WTC11 (cell line): ENCODE results near the gene CENPV. TPM values are rescaled to one million over a fixed set of nuclear protein-coding genes. Genes with fewer than 3 reads are reported as not detected.
A peak's percentile ranks its signal among the peaks of the same experiment; 100 is the strongest.

Experiments
- ATAC-seq: fragments of 200-7000 bp; cut with Tn5 transposase; 2 replicates; pipeline ENCODE4 v1.10.0; 2021; ENCODE audit warnings: mild to moderate bottlenecking, moderate library complexity
- CTCF ChIA-PET: fragments of 300-600 bp; sonication (Branson Sonifier 250); formaldehyde crosslinking; loops from one replicate; lab custom pipeline; 2021; ENCODE audit warnings: antibody characterized with exemption; lab: Charles Lee
- POLR2A ChIA-PET: fragments of 350-600 bp; sonication (Branson Sonifier 250); formaldehyde crosslinking; loops from one replicate; lab custom pipeline; 2021; ENCODE audit warnings: antibody characterized with exemption; lab: Charles Lee
- DNase-seq: peaks from one replicate; pipeline ENCODE4 v3.0.0; 2021; ENCODE audit warnings: low spot score
- H3K27ac Mint-ChIP-seq: 2 replicates; pipeline ENCODE4 v1.8.0; 2021; ENCODE audit warnings: mixed read lengths
- H3K27me3 Mint-ChIP-seq: 2 replicates; pipeline ENCODE4 v1.8.0; 2021; ENCODE audit warnings: low read depth, mild to moderate bottlenecking, moderate library complexity, mixed read lengths
- H3K36me3 Mint-ChIP-seq: 2 replicates; pipeline ENCODE4 v1.8.0; 2021; ENCODE audit warnings: mixed read lengths
- H3K4me1 Mint-ChIP-seq: 2 replicates; pipeline ENCODE4 v1.8.0; 2022; ENCODE audit warnings: mixed read lengths
- H3K4me3 Mint-ChIP-seq: 2 replicates; pipeline ENCODE4 v1.8.0; 2021; ENCODE audit warnings: mild to moderate bottlenecking, moderate library complexity, mixed read lengths
- H3K9me3 Mint-ChIP-seq: 2 replicates; pipeline ENCODE4 v1.8.0; 2021; ENCODE audit warnings: mixed read lengths
- ATF6 ChIP-seq: sonication (generic); formaldehyde crosslinking; IDR thresholded peaks from 2 replicates; pipeline ENCODE4 v1.8.1; 2023; ENCODE audit warnings: mild to moderate bottlenecking, missing genetic modification reagents
- CBFB ChIP-seq: sonication (generic); formaldehyde crosslinking; IDR thresholded peaks from 2 replicates; pipeline ENCODE4 v1.8.1; 2022; ENCODE audit warnings: mild to moderate bottlenecking, low read depth, missing genetic modification reagents
- EMX1 ChIP-seq: fragments of 250-450 bp; sonication (Bioruptor Pico); IDR thresholded peaks from 2 replicates; pipeline ENCODE4 v1.8.0; 2021; ENCODE audit warnings: mild to moderate bottlenecking
- ESRRA ChIP-seq: sonication (generic); formaldehyde crosslinking; IDR thresholded peaks from 2 replicates; pipeline ENCODE4 v1.8.1; 2022; ENCODE audit warnings: mild to moderate bottlenecking, missing genetic modification reagents, borderline replicate concordance
- JAZF1 ChIP-seq: fragments of 250-450 bp; sonication (Bioruptor Pico); IDR thresholded peaks from 2 replicates; pipeline ENCODE4 v1.9.0; 2021; ENCODE audit warnings: moderate library complexity, mild to moderate bottlenecking, inconsistent platforms
- KAT7 ChIP-seq: sonication (generic); formaldehyde crosslinking; IDR thresholded peaks from 2 replicates; pipeline ENCODE4 v1.8.1; 2023; ENCODE audit warnings: missing genetic modification reagents, mild to moderate bottlenecking, borderline replicate concordance
- MLX ChIP-seq: sonication (generic); formaldehyde crosslinking; IDR thresholded peaks from 2 replicates; pipeline ENCODE4 v1.8.1; 2023; ENCODE audit warnings: mild to moderate bottlenecking, missing genetic modification reagents, moderate library complexity
- MXD4 ChIP-seq: fragments of 250-450 bp; sonication (Bioruptor Pico); IDR thresholded peaks from 2 replicates; pipeline ENCODE4 v1.8.0; 2021; ENCODE audit warnings: mild to moderate bottlenecking, moderate library complexity, borderline replicate concordance
- RELA ChIP-seq: sonication (generic); formaldehyde crosslinking; IDR thresholded peaks from 2 replicates; pipeline ENCODE4 v1.8.1; 2022; ENCODE audit warnings: missing genetic modification reagents, mild to moderate bottlenecking, borderline replicate concordance
- SMAD4 ChIP-seq: sonication (generic); formaldehyde crosslinking; IDR thresholded peaks from 2 replicates; pipeline ENCODE4 v1.8.0; 2022; ENCODE audit warnings: mild to moderate bottlenecking, missing genetic modification reagents
- SP1 ChIP-seq: sonication (generic); formaldehyde crosslinking; conservative IDR thresholded peaks from 2 replicates; pipeline ENCODE4 v1.8.1; 2022; ENCODE audit warnings: missing genetic modification reagents
- ZNF423 ChIP-seq: fragments of 250-450 bp; sonication (Bioruptor Pico); IDR thresholded peaks from 2 replicates; pipeline ENCODE4 v2.1.2; 2022; ENCODE audit warnings: mild to moderate bottlenecking, moderate library complexity
- ZNF532 ChIP-seq: fragments of 250-450 bp; sonication (Bioruptor Pico); IDR thresholded peaks from 2 replicates; pipeline ENCODE4 v1.9.0; 2021; ENCODE audit warnings: mild to moderate bottlenecking, borderline replicate concordance
- total RNA-seq: library from RNA; stranded (reverse); gene quantifications from 3 replicates; pipeline ENCODE4 v1.2.3, GENCODE V29; 2021

CENPV gene
- total RNA-seq, 1 experiment from 2014 or later, result 152 TPM

- TF ChIP-seq ZNF532 (CRISPR knock-in tag), result no peak
Observed at GRCh38 chr17:16384557-16384956, 31.3 kb upstream of the CENPV start (continued).

GRCh38 chr17:16383772-16384287 is 30.6 kb upstream of the CENPV start:
- peak overlapping the region; percentile 32 for H3K27ac Mint-ChIP-seq

GRCh38 chr17:16383216-16383615 is 29.9 kb upstream of the CENPV start:
- no peaks in the 10 kb centered on the region for H3K9me3 Mint-ChIP-seq

More at GRCh38 chr17:16383772-16384287, 30.6 kb upstream of the CENPV start:
- H3K9me3 Mint-ChIP-seq, result no peaks in the 10 kb centered on the region
- H3K4me3 Mint-ChIP-seq, result peak overlapping the region; percentile 20; the same call in 1 of the 2 replicates
- no peak for DNase-seq
- H3K27me3 Mint-ChIP-seq, result no peaks in the 10 kb centered on the region; the same call in 1 of the 2 replicates
- no peak for ATAC-seq
- H3K4me1 Mint-ChIP-seq, result peaks cover 30% of the 10 kb centered on the region
- ChIA-PET POLR2A (interaction anchor here (1.9 kb wide), 1 partner anchor 55 kb away, joined by 4 read pairs; no protein-coding TSS in a partner anchor), CTCF (interaction anchor here (1.1 to 2.2 kb wide), 2 partner anchors 20 to 31 kb away, joined by 4 to 12 read pairs; partner anchors contain the start of gene TRPV2)
- peaks cover 28% of the 10 kb centered on the region for H3K36me3 Mint-ChIP-seq
- TF ChIP-seq KAT7 (CRISPR knock-in tag) (no peak), SP1 (CRISPR knock-in tag) (no peak), JAZF1 (CRISPR knock-in tag) (no peak), SMAD4 (CRISPR knock-in tag) (no peak), RELA (CRISPR knock-in tag) (no peak), ATF6 (no peak)

GRCh38 chr17:16381496-16381820 is 28.2 kb upstream of the CENPV start:
- CTCF ChIA-PET, result interaction anchor here (1.0 to 1.7 kb wide), 6 partner anchors 18 to 140 kb away, joined by 3 to 12 read pairs (median 6); partner anchors contain the start of genes CENPV and TRPV2
- DNase-seq, result no peak
- H3K4me1 Mint-ChIP-seq, result peaks cover 25% of the 10 kb centered on the region
- no peak for TF ChIP-seq CBFB (CRISPR knock-in tag)
- TF ChIP-seq ZNF532 (CRISPR knock-in tag), result 0 out of 2 replicates have a peak, but pooled peaks have one; percentile 17
- 0 out of 2 replicates have a peak, but pooled peaks have one; percentile 76 for TF ChIP-seq EMX1 (CRISPR knock-in tag)
- no peak for TF ChIP-seq MXD4 (CRISPR knock-in tag)
- no peaks in the 10 kb centered on the region for H3K27me3 Mint-ChIP-seq
- peak overlapping the region; percentile 91 for H3K4me3 Mint-ChIP-seq
- peaks cover 28% of the 10 kb centered on the region for H3K36me3 Mint-ChIP-seq
- ATAC-seq, result no peak
- H3K9me3 Mint-ChIP-seq, result no peaks in the 10 kb centered on the region
- POLR2A ChIA-PET, result interaction anchor here (1.0 to 1.9 kb wide), 9 partner anchors 16 to 166 kb away, joined by 3 to 13 read pairs (median 7); partner anchors contain the start of genes CENPV, NCOR1 and TRPV2
- H3K27ac Mint-ChIP-seq, result peak overlapping the region; percentile 98

More at GRCh38 chr17:16383216-16383615, 29.9 kb upstream of the CENPV start:
- DNase-seq (no peak), ATAC-seq (no peak)
- Mint-ChIP-seq H3K27me3 (no peaks in the 10 kb centered on the region; the same call in 1 of the 2 replicates), H3K4me1 (peaks cover 30% of the 10 kb centered on the region), H3K36me3 (peaks cover 28% of the 10 kb centered on the region), H3K27ac (no peak overlapping the region), H3K4me3 (peak overlapping the region; percentile 91; the same call in 1 of the 2 replicates)
- TF ChIP-seq ZNF423 (CRISPR knock-in tag) (no peak), MLX (CRISPR knock-in tag) (no peak), ESRRA (no peak), MXD4 (CRISPR knock-in tag) (no peak), EMX1 (CRISPR knock-in tag) (peak; percentile 31; the same call in 1 of the 2 replicates)
- POLR2A ChIA-PET, result interaction anchor here (1.9 kb wide), 1 partner anchor 55 kb away, joined by 4 read pairs; no protein-coding TSS in a partner anchor
- CTCF ChIA-PET, result interaction anchor here (1.1 to 2.2 kb wide), 2 partner anchors 19 to 32 kb away, joined by 4 to 12 read pairs; partner anchors contain the start of gene TRPV2
